Astrocyte (in vitro differentiated cells and primary cell): ENCODE measurements around the gene CBLL2. TPM values are rescaled to one million over a fixed set of nuclear protein-coding genes. Genes with fewer than 3 reads are reported as not detected.
"Not testable (repeated sequence)": the region's sequence is repeated elsewhere in the genome, so short reads cannot be mapped to it uniquely, and the experiment has no call there.

Experiments
- DNase-seq: peaks from one replicate; pipeline ENCODE4 v3.0.0-alpha.2; 2010; ENCODE audit warnings: low read depth
- FAIRE-seq: peaks from 2 replicates; lab custom pipeline; 2011; peaks lifted over from hg19 to GRCh38; lab: Jason Lieb, UNC
- H2AFZ ChIP-seq: 2 replicates; pipeline ENCODE4 v1.6.0; 2012; ENCODE audit warnings: low read depth, low read length, inconsistent platforms
- H3K27ac ChIP-seq: 2 replicates; pipeline ENCODE4 v1.5.1; 2011; ENCODE audit warnings: low read depth, low read length, inconsistent platforms
- H3K27me3 ChIP-seq: 2 replicates; pipeline ENCODE4 v1.6.0; 2011; ENCODE audit warnings: low read length, inconsistent platforms; ENCODE audit not compliant: insufficient read depth
- H3K36me3 ChIP-seq: 2 replicates; pipeline ENCODE4 v1.5.1; 2011; ENCODE audit warnings: low read length, inconsistent platforms; ENCODE audit not compliant: insufficient read depth
- H3K4me1 ChIP-seq: 2 replicates; pipeline ENCODE4 v1.5.1; 2011; ENCODE audit warnings: low read length, inconsistent platforms; ENCODE audit not compliant: insufficient read depth
- H3K4me2 ChIP-seq: 2 replicates; pipeline ENCODE4 v1.6.0; 2012; ENCODE audit warnings: low read length, inconsistent platforms
- H3K4me3 ChIP-seq: 2 replicates; pipeline ENCODE4 v1.5.1; 2011; ENCODE audit warnings: low read depth, mild to moderate bottlenecking, low read length, inconsistent platforms; ENCODE audit not compliant: insufficient read depth
- H3K79me2 ChIP-seq: 2 replicates; pipeline ENCODE4 v1.6.0; 2012; ENCODE audit warnings: mild to moderate bottlenecking, low read length, inconsistent platforms; ENCODE audit not compliant: insufficient read depth
- H3K9ac ChIP-seq: 2 replicates; pipeline ENCODE4 v1.6.0; 2012; ENCODE audit warnings: mild to moderate bottlenecking, low read length, inconsistent platforms
- H3K9me3 ChIP-seq: 2 replicates; pipeline ENCODE4 v1.5.1; 2012; ENCODE audit warnings: low read depth, mild to moderate bottlenecking, low read length, inconsistent platforms; ENCODE audit not compliant: insufficient read depth
- H4K20me1 ChIP-seq: 2 replicates; pipeline ENCODE4 v1.6.0; 2012; ENCODE audit warnings: low read length, inconsistent platforms; ENCODE audit not compliant: insufficient read depth
- H3K27ac Mint-ChIP-seq: one replicate; pipeline ENCODE4 v1.8.0; 2021; ENCODE audit warnings: mild to moderate bottlenecking, mixed read lengths; ENCODE audit not compliant: unreplicated experiment
- H3K27me3 Mint-ChIP-seq: one replicate; pipeline ENCODE4 v1.8.0; 2021; ENCODE audit warnings: low read depth, mixed read lengths; ENCODE audit not compliant: unreplicated experiment
- H3K36me3 Mint-ChIP-seq: one replicate; pipeline ENCODE4 v1.8.0; 2021; ENCODE audit warnings: low read depth, mixed read lengths; ENCODE audit not compliant: unreplicated experiment
- H3K4me1 Mint-ChIP-seq: one replicate; pipeline ENCODE4 v1.8.0; 2021; ENCODE audit warnings: low read depth, mixed read lengths; ENCODE audit not compliant: unreplicated experiment
- H3K4me3 Mint-ChIP-seq: one replicate; pipeline ENCODE4 v1.8.0; 2021; ENCODE audit warnings: mild to moderate bottlenecking, moderate library complexity, mixed read lengths; ENCODE audit not compliant: unreplicated experiment
- H3K9me3 Mint-ChIP-seq: one replicate; pipeline ENCODE4 v1.8.0; 2021; ENCODE audit warnings: mild to moderate bottlenecking, mixed read lengths; ENCODE audit not compliant: unreplicated experiment
- EZH2 ChIP-seq: IDR thresholded peaks from 2 replicates; pipeline ENCODE4 v1.6.1; 2012; ENCODE audit warnings: mild to moderate bottlenecking, low read length, inconsistent platforms; ENCODE audit not compliant: insufficient read depth
- total RNA-seq: library from RNA; stranded (reverse); gene quantifications from 2 replicates; pipeline ENCODE4 v1.2.1, GENCODE V29; 2021
- TF ChIP-seq, protein P1 (sequence below): IDR thresholded peaks from 2 replicates; pipeline ENCODE4 v1.5.1; 2011; ENCODE audit warnings: low read depth, mild to moderate bottlenecking, inconsistent platforms, low read length, moderate library complexity; ENCODE audit not compliant: insufficient read depth

The CBLL2 gene
- total RNA-seq, 1 donor from 2014 or later, result not detected

- H3K36me3 Mint-ChIP-seq, result no peaks in the 10 kb centered on the region
- no peak overlapping the region for H3K9ac ChIP-seq
- H3K36me3 ChIP-seq, result no peaks in the 10 kb centered on the region
- DNase-seq, result peak; percentile 22
- no peak overlapping the region for H3K4me3 ChIP-seq
- H3K9me3 Mint-ChIP-seq, result no peaks in the 10 kb centered on the region
- no peak overlapping the region for H2AFZ ChIP-seq
- H3K4me1 Mint-ChIP-seq, result peaks cover 4% of the 10 kb centered on the region
- no peaks in the 10 kb centered on the region for H3K79me2 ChIP-seq
- H3K27ac Mint-ChIP-seq, result no peak overlapping the region
- H3K27me3 Mint-ChIP-seq, result no peaks in the 10 kb centered on the region
- H3K27me3 ChIP-seq, result no peaks in the 10 kb centered on the region
- TF ChIP-seq EZH2, result no peak
- TF ChIP-seq, protein P1, sequence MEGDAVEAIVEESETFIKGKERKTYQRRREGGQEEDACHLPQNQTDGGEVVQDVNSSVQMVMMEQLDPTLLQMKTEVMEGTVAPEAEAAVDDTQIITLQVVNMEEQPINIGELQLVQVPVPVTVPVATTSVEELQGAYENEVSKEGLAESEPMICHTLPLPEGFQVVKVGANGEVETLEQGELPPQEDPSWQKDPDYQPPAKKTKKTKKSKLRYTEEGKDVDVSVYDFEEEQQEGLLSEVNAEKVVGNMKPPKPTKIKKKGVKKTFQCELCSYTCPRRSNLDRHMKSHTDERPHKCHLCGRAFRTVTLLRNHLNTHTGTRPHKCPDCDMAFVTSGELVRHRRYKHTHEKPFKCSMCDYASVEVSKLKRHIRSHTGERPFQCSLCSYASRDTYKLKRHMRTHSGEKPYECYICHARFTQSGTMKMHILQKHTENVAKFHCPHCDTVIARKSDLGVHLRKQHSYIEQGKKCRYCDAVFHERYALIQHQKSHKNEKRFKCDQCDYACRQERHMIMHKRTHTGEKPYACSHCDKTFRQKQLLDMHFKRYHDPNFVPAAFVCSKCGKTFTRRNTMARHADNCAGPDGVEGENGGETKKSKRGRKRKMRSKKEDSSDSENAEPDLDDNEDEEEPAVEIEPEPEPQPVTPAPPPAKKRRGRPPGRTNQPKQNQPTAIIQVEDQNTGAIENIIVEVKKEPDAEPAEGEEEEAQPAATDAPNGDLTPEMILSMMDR, result no peak
- H4K20me1 ChIP-seq, result no peaks in the 10 kb centered on the region
- no peaks in the 10 kb centered on the region for H3K9me3 ChIP-seq
- H3K4me1 ChIP-seq, result no peaks in the 10 kb centered on the region
- H3K4me2 ChIP-seq, result no peak overlapping the region
- peak; percentile 96 for FAIRE-seq
- no peak overlapping the region for H3K27ac ChIP-seq
- H3K4me3 Mint-ChIP-seq, result no peak overlapping the region
These were observed 4.1 kb downstream of the CBLL2 start for GRCh38 chrX:22276781-22277180.

- no peak for DNase-seq
- H3K4me1 Mint-ChIP-seq, result peaks cover 4% of the 10 kb centered on the region
These were observed 5.7 kb downstream of the CBLL2 start for GRCh38 chrX:22278375-22278774.

DNA sequence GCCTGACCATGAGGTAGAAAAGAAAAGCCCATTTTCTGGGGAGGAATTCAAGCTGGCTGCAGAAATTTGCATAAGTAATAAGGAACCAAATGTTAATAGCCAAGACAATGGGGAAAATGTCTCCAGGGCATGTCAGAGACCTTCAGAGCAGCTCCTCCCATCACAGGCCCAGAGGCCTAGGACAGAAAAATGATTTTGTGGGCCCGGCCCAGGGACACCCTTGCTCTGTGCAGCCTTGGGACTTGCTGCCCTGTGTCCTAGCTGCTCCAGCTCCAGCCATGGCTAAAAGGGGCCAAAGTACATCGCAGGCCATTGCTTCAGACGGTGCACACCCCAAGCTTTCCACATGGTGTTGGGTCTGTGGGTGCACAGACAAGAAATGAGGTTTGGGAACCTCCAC, 16.5 kb downstream of the CBLL2 start:
- not testable (repeated sequence) for H3K27me3 Mint-ChIP-seq, H3K4me2 ChIP-seq, H3K27ac ChIP-seq, H3K36me3 Mint-ChIP-seq, H3K4me3 ChIP-seq, H3K4me1 ChIP-seq, H3K27ac Mint-ChIP-seq, DNase-seq, H3K27me3 ChIP-seq, H3K9ac ChIP-seq, H2AFZ ChIP-seq, H3K9me3 Mint-ChIP-seq, H3K4me1 Mint-ChIP-seq, H3K4me3 Mint-ChIP-seq, FAIRE-seq, H4K20me1 ChIP-seq, H3K79me2 ChIP-seq, H3K9me3 ChIP-seq, H3K36me3 ChIP-seq

More at GRCh38 chrX:22278375-22278774, 5.7 kb downstream of the CBLL2 start:
- no peaks in the 10 kb centered on the region for H3K4me1 ChIP-seq
- H3K9me3 ChIP-seq, result no peaks in the 10 kb centered on the region
- H4K20me1 ChIP-seq, result no peaks in the 10 kb centered on the region
- no peaks in the 10 kb centered on the region for H3K9me3 Mint-ChIP-seq
- no peaks in the 10 kb centered on the region for H3K79me2 ChIP-seq
- H3K4me3 ChIP-seq, result no peak overlapping the region
- no peak overlapping the region for H3K4me3 Mint-ChIP-seq
- no peaks in the 10 kb centered on the region for H3K27me3 Mint-ChIP-seq
- no peaks in the 10 kb centered on the region for H3K36me3 ChIP-seq
- no peak overlapping the region for H2AFZ ChIP-seq
- TF ChIP-seq, protein P1, result no peak
- TF ChIP-seq EZH2, result no peak
- peak; percentile 92 for FAIRE-seq
- H3K27me3 ChIP-seq, result no peaks in the 10 kb centered on the region
- no peak overlapping the region for H3K27ac ChIP-seq
- no peak overlapping the region for H3K9ac ChIP-seq
- no peak overlapping the region for H3K27ac Mint-ChIP-seq
- no peak overlapping the region for H3K4me2 ChIP-seq
- H3K36me3 Mint-ChIP-seq, result no peaks in the 10 kb centered on the region
